ENCODE data around the gene GJA4.

Gene GJA4

DNA sequence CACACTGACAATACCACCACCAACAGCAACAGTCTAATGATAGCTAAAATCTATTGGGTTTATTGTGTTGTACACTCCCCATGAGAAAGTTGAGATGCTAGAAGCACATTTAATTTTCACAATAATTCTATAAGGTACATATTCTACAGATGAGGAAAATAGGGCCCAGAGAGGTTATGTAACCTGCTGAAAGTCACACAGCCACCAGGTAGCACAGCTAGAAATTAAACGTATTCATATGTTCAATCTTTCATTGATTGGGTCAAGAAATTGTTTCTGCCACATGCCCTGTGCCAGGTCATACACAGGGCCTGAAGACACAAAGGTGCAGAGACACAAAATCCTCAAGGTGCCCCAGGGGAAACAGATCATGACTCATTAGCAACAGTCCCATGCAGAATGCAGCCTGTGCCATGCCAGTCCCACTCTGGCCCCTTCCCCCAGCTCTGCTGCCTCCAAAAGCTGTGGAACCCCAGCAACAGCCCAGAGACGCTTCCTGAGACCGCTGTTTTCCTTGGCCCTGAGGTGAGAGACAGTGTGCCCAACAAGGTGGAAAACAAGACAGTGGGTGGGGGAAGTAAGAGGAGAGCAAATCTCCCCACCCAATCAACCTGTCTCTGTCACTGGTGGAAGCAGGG, 32.1 kb downstream of the GJA4 start:
- no peak overlapping the region for H3K4me3 ChIP-seq
- H3K27ac ChIP-seq, result no peak overlapping the region

DNA sequence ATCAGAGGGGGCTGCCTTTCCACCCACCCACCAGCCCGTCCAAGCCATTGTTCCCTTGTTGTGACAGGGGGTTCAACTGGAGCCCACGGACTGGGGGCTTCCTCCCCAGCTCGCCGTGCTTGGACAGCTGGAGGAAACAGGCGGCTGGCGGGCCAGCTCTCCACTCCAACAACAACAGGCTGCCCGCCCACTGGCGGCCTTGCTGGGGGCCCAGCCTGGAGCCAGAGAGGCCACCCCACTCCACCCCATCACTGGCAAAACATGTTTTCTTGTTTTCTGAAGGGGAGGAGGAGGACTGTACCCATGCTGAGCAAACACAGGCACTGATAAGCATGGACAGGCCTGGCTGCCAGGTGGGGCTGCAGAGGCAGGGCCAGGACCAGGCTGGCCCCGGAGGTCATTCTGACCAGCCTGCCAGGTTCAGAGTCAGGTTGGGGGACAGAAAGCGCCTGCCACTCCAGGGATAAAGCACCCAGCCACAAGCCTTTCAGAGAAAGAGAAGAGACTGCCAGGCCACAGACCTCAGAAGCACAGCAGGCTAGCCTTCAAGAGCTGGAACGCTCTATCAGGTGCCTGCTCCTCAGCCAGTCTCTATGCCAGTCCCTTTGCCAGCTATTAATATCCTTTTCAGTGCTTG, 32.8 kb downstream of the GJA4 start:
- Histone ChIP-seq H3K27ac (no peak overlapping the region), H3K4me3 (no peak overlapping the region)

GRCh38 chr1:34827341-34827941, 34.6 kb downstream of the GJA4 start:
- Histone ChIP-seq H3K4me3 (no peak overlapping the region), H3K27ac (no peak overlapping the region)

GRCh38 chr1:34828611-34829010, 35.8 kb downstream of the GJA4 start:
- no peak overlapping the region for H3K4me3 ChIP-seq
- H3K27ac ChIP-seq, result no peak overlapping the region

GRCh38 chr1:34829250-34829649, 36.5 kb downstream of the GJA4 start:
- H3K27ac ChIP-seq, result no peak overlapping the region
- no peak overlapping the region for H3K4me3 ChIP-seq

DNA sequence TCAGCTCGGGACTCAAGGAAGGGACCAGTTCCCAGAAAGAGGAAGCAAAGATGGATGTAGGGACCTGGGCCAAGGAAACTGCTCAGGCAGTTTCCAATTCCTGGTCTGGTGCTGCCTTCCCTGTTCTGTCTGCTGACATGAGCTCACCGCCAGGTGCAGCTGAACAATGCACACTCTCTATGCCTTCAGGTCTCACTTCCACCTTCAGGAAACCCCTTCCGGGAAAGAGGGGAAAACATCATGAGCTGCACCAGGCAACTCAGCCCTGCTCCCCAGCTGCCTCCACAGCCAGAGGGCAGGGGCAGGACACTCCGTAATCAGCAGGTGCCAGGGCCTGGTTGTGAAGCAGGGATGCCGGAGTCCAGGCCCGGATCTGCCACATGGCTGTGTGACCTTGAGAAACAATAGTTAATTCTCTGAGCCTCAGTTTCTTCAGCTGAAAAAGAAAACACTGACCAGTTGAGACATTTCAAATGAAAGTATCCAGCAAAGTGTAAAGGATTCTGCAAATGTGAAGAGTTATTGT, 39.0 kb downstream of the GJA4 start:
- Histone ChIP-seq H3K4me3 (no peak overlapping the region), H3K27ac (peak overlapping the region in 2 of 21 experiments; percentile 28 to 37)

- Histone ChIP-seq H3K4me3 (no peak overlapping the region), H3K27ac (no peak overlapping the region)
Observed at GRCh38 chr1:34833711-34834110, 40.9 kb downstream of the GJA4 start.

- H3K4me3 ChIP-seq, result no peak overlapping the region
- no peak overlapping the region for H3K27ac ChIP-seq
Observed at GRCh38 chr1:34839526-34840305, 46.9 kb downstream of the GJA4 start.

- Histone ChIP-seq H3K4me3 (no peak overlapping the region), H3K27ac (no peak overlapping the region)
Observed at GRCh38 chr1:34840426-34840825, 47.6 kb downstream of the GJA4 start.

- Histone ChIP-seq H3K27ac (peak overlapping the region in 1 of 21 experiments; percentile 33), H3K4me3 (no peak overlapping the region)
Observed at GRCh38 chr1:34842073-34842472, 49.3 kb downstream of the GJA4 start.

- no peak overlapping the region for H3K4me3 ChIP-seq
- H3K27ac ChIP-seq, result peak overlapping the region in 1 of 21 experiments; percentile 36
Observed at GRCh38 chr1:34842952-34843371, 50.2 kb downstream of the GJA4 start.

DNA sequence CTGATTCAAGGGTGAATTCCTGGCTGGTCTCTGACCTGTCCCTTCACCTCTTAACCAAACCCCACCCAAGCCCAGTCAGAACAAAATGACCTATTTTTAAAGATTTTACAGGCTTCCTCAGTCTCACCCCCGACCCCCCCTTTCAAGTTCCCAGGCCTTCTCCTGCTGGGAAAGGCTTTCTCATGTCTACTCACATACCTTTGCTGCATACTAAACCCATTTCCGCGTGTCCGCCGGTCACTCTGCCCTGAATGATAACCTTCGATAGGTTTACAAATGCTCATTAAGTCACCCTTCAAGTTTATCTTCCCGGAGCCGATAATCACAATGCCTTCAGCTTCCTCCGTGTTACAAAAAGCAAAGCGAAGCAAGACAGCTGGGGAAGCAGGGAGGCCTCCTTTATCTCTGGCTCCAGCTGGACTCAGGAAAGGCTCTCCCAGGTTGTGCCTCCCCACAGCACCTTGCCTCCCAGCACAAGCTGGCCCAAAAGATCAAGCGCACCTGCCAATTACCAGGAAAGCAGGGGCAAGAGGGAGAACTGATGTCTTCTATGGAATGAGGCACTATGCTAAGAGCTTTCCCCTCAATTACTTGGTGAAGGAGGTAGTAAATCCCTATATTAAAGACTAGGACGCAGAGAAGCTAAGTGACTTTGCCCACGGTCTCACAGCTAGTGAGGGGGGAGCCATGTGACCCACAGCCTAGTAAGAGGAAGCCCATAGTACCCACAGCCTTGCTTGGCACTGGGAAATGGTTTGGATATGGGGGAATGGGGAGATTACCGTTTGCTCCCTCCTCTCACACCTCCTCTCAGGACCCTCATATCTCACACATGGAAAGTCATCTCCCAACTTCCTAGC, 50.8 kb downstream of the GJA4 start:
- H3K4me3 ChIP-seq, result no peak overlapping the region
- peak overlapping the region in 1 of 21 experiments; percentile 36 for H3K27ac ChIP-seq

- no peak overlapping the region for H3K4me3 ChIP-seq
- no peak overlapping the region for H3K27ac ChIP-seq
Observed at GRCh38 chr1:34844252-34844634, 51.4 kb downstream of the GJA4 start.

Data from skin epidermis (tissue), 12 donors.